AG08396 (cell line): ENCODE measurements around the gene PNCK.

ENCODE experiments used
- DNase-seq: peaks from one replicate; pipeline ENCODE4 v3.0.0; 2012; ENCODE audit warnings: low spot score, mixed read lengths

Gene PNCK

GRCh38 chrX:153626863-153627674 is 46.5 kb downstream of the PNCK start:
- no peak for DNase-seq

- DNase-seq = no peak
Measured at GRCh38 chrX:153626025-153626633, 47.5 kb downstream of the PNCK start.

- DNase-seq = no peak
Measured at GRCh38 chrX:153625271-153626024, 48.2 kb downstream of the PNCK start.

GRCh38 chrX:153624196-153625091 is 49.2 kb downstream of the PNCK start:
- DNase-seq = no peak

- DNase-seq = no peak
Measured at GRCh38 chrX:153623310-153624029, 50.1 kb downstream of the PNCK start.

GRCh38 chrX:153622661-153623309 is 50.8 kb downstream of the PNCK start:
- DNase-seq = no peak

- DNase-seq = no peak
Measured at GRCh38 chrX:153621949-153622598, 51.5 kb downstream of the PNCK start.

GRCh38 chrX:153620576-153620975 is 53.0 kb downstream of the PNCK start:
- no peak for DNase-seq
